Ovary (tissue), 3 donors: ENCODE measurements around the gene ABCA1.

Source experiments
- EP300 ChIP-seq: sonication (generic); formaldehyde crosslinking; IDR thresholded peaks from one replicate; pipeline ENCODE4 v1.6.1; 2017; ENCODE audit warnings: antibody characterized with exemption
- POLR2A ChIP-seq: fragments of 450-650 bp; IDR thresholded peaks from one replicate; pipeline ENCODE4 v1.6.1; 2017; ENCODE audit warnings: antibody characterized with exemption, mild to moderate bottlenecking, moderate library complexity
- TF ChIP-seq, protein P1 (sequence below), 3 donors: fragments of 450-650 bp in 2 of 3; fragments of 200-600 bp in 1 of 3; IDR thresholded peaks; one replicate each; pipeline versions ENCODE4 v1.5.1 to v1.8.0; 2016 to 2022; ENCODE audit warnings: antibody characterized with exemption in 3 of 3, mild to moderate bottlenecking in 1 of 3
- donor health status: DM: no; HTN: no; CAD: no.

DNA sequence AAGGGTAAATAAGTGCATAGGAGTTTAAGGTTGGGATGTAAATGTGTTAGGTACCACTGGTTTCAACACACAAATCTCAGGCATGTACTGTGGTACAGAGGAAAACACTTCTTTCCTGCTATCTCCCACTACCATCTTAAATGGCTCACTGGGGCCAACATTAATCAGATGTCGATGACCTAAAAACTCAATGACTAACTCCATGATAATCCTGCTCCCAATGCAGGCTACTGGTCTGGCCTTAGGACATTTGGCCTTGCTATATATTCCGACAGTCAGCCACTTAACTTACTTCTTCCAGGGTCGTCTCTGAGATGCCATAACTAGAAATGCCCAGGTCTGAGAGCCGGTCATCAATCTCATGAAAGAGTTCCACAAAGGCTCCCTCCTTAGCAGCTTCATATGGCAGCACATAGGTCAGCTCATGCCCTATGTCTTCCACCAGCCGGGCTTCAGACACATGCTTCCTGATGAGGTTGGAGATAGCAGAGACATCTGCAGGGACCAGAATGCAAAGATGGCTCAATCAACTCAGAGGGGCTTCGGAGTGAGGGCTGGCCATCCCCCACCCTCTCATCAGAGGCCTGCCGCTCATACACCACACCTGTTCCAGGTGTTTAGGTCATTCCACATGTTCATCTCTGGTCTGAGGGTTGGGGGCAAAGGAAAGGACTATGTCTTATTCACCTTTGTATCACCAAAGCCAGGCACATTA, 111.9 kb downstream of the ABCA1 start:
- TF ChIP-seq POLR2A, result no peak
- TF ChIP-seq, protein P1, sequence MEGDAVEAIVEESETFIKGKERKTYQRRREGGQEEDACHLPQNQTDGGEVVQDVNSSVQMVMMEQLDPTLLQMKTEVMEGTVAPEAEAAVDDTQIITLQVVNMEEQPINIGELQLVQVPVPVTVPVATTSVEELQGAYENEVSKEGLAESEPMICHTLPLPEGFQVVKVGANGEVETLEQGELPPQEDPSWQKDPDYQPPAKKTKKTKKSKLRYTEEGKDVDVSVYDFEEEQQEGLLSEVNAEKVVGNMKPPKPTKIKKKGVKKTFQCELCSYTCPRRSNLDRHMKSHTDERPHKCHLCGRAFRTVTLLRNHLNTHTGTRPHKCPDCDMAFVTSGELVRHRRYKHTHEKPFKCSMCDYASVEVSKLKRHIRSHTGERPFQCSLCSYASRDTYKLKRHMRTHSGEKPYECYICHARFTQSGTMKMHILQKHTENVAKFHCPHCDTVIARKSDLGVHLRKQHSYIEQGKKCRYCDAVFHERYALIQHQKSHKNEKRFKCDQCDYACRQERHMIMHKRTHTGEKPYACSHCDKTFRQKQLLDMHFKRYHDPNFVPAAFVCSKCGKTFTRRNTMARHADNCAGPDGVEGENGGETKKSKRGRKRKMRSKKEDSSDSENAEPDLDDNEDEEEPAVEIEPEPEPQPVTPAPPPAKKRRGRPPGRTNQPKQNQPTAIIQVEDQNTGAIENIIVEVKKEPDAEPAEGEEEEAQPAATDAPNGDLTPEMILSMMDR (IDR thresholded peaks at IDR 0.05), result no peak
- TF ChIP-seq EP300, result no peak
